Right atrium auricular region (tissue), 2 donors: Measurements from ENCODE around the gene OR51B4. TPM values are rescaled to one million over a fixed set of nuclear protein-coding genes. Genes with fewer than 3 reads are reported as not detected.

Experiments
- DNase-seq: peaks from one replicate; pipeline ENCODE4 v3.0.0-alpha.2; 2019; ENCODE audit warnings: low spot score
- H3K27ac ChIP-seq, 2 donors: fragments of 200-600 bp; sonication (generic); 1 replicate in 1 of 2; 2 replicates in 1 of 2; pipeline ENCODE4 v1.5.1; 2016 to 2019
- H3K27me3 ChIP-seq, 2 donors: fragments of 200-600 bp; sonication (generic); one replicate each; pipeline versions ENCODE4 v1.5.1 to v1.6.0; 2017 to 2019
- H3K36me3 ChIP-seq: fragments of 200-600 bp; sonication (generic); one replicate; pipeline ENCODE4 v1.5.1; 2016
- H3K4me1 ChIP-seq, 2 donors: fragments of 200-600 bp; sonication (generic); one replicate each; pipeline versions ENCODE4 v1.5.1 to v1.6.0; 2017 to 2019
- H3K4me3 ChIP-seq, 2 donors: fragments of 200-600 bp; sonication (generic); 1 replicate in 1 of 2; 2 replicates in 1 of 2; pipeline ENCODE4 v1.5.1; 2017 to 2019; ENCODE audit warnings: mild to moderate bottlenecking in 1 of 2, moderate library complexity in 1 of 2
- H3K9me3 ChIP-seq, 2 donors: fragments of 200-600 bp; sonication (generic); one replicate each; pipeline ENCODE4 v1.5.1; 2019
- CTCF ChIP-seq, 2 donors: fragments of 200-600 bp; sonication (generic); IDR thresholded peaks; one replicate each; pipeline ENCODE4 v1.5.1; 2019; ENCODE audit warnings: antibody characterized with exemption in 2 of 2
- total RNA-seq, 2 donors: library from RNA; depleted of rRNA; stranded (reverse); fragments of >200 nt; gene quantifications; one replicate each; pipeline ENCODE4 v1.1.0, GENCODE V29; 2016

OR51B4 gene
- total RNA-seq, 2 donors from 2014 or later = not detected

- no peaks in the 10 kb centered on the region for H3K9me3 ChIP-seq
- peak in 1 of 2 donors; percentile 21 for TF ChIP-seq CTCF (IDR thresholded peaks at IDR 0.05)
- no peak for DNase-seq
- no peak overlapping the region for H3K4me3 ChIP-seq
- no peaks in the 10 kb centered on the region for H3K27me3 ChIP-seq
- no peaks in the 10 kb centered on the region for H3K36me3 ChIP-seq
- no peak overlapping the region for H3K27ac ChIP-seq
- no peaks in the 10 kb centered on the region for H3K4me1 ChIP-seq
These were observed 10.4 kb downstream of the OR51B4 start for GRCh38 chr11:5291207-5291838.

GRCh38 chr11:5290106-5290505 lies 11.6 kb downstream of the OR51B4 start:
- Histone ChIP-seq H3K4me3 (no peak overlapping the region), H3K4me1 (no peaks in the 10 kb centered on the region), H3K9me3 (no peaks in the 10 kb centered on the region), H3K27me3 (no peaks in the 10 kb centered on the region), H3K36me3 (no peaks in the 10 kb centered on the region), H3K27ac (no peak overlapping the region)
- DNase-seq = no peak
- no peak for TF ChIP-seq CTCF (IDR thresholded peaks at IDR 0.05)

GRCh38 chr11:5289696-5290095 lies 12.1 kb downstream of the OR51B4 start:
- no peaks in the 10 kb centered on the region for H3K9me3 ChIP-seq
- DNase-seq = no peak
- TF ChIP-seq CTCF (IDR thresholded peaks at IDR 0.05) = no peak
- H3K36me3 ChIP-seq = no peaks in the 10 kb centered on the region
- no peaks in the 10 kb centered on the region for H3K27me3 ChIP-seq
- no peak overlapping the region for H3K27ac ChIP-seq
- no peaks in the 10 kb centered on the region for H3K4me1 ChIP-seq
- no peak overlapping the region for H3K4me3 ChIP-seq

GRCh38 chr11:5288906-5289550 lies 12.7 kb downstream of the OR51B4 start:
- H3K27ac ChIP-seq = no peak overlapping the region
- H3K36me3 ChIP-seq = no peaks in the 10 kb centered on the region
- H3K27me3 ChIP-seq = no peaks in the 10 kb centered on the region
- H3K4me3 ChIP-seq = no peak overlapping the region
- no peaks in the 10 kb centered on the region for H3K4me1 ChIP-seq
- no peak for DNase-seq
- no peak for TF ChIP-seq CTCF (IDR thresholded peaks at IDR 0.05)
- no peaks in the 10 kb centered on the region for H3K9me3 ChIP-seq

GRCh38 chr11:5288108-5288905 lies 13.4 kb downstream of the OR51B4 start:
- Histone ChIP-seq H3K4me1 (no peaks in the 10 kb centered on the region), H3K4me3 (no peak overlapping the region), H3K27me3 (no peaks in the 10 kb centered on the region), H3K36me3 (no peaks in the 10 kb centered on the region), H3K27ac (no peak overlapping the region), H3K9me3 (no peaks in the 10 kb centered on the region)
- no peak for TF ChIP-seq CTCF (IDR thresholded peaks at IDR 0.05)
- DNase-seq = no peak
